Prostate gland (tissue), 2 donors: ENCODE measurements around the gene DOCK11.

Experiments used
- POLR2A ChIP-seq: fragments of 450-650 bp; IDR thresholded peaks from one replicate; pipeline ENCODE4 v1.6.1; 2016; ENCODE audit warnings: antibody characterized with exemption, mild to moderate bottlenecking
- TF ChIP-seq, protein P1 (sequence below), 4 experiments: fragments of 200-600 bp in 2 of 4; fragments of 450-650 bp in 2 of 4; sonication (generic) in 2 of 4; IDR thresholded peaks; 1 replicate in 3 of 4; 2 replicates in 1 of 4; pipeline ENCODE4 v1.5.1; 2016 to 2019; ENCODE audit warnings: antibody characterized with exemption in 4 of 4, mild to moderate bottlenecking in 2 of 4, moderate library complexity in 2 of 4

DNA sequence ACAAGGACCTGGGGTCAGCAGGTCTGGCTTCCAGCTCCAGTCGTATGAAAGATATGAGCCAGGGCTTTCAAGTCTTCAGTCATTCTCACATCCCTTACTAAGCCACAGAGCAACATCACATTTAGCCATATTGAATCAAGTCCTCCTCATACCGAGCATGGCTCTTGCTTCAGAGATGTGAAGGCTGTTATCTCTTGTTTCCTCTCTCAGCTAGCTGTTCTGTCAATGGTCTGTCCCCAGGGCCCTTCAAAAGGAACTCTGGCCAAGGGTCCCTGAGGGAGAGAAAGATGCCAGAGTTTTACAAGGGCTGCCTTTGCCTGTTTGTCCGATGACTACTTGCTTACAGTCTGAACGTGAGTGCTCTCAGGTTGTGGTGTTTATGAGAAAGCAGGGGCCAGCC lies 30.5 kb downstream of the DOCK11 start:
- TF ChIP-seq, protein P1, sequence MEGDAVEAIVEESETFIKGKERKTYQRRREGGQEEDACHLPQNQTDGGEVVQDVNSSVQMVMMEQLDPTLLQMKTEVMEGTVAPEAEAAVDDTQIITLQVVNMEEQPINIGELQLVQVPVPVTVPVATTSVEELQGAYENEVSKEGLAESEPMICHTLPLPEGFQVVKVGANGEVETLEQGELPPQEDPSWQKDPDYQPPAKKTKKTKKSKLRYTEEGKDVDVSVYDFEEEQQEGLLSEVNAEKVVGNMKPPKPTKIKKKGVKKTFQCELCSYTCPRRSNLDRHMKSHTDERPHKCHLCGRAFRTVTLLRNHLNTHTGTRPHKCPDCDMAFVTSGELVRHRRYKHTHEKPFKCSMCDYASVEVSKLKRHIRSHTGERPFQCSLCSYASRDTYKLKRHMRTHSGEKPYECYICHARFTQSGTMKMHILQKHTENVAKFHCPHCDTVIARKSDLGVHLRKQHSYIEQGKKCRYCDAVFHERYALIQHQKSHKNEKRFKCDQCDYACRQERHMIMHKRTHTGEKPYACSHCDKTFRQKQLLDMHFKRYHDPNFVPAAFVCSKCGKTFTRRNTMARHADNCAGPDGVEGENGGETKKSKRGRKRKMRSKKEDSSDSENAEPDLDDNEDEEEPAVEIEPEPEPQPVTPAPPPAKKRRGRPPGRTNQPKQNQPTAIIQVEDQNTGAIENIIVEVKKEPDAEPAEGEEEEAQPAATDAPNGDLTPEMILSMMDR (IDR thresholded peaks at IDR 0.05): no peak
- no peak for TF ChIP-seq POLR2A
